K562 treated with DMSO at 1 percent for 48 hours (cell line): ENCODE measurements around the gene CDADC1. TPM values are rescaled to one million over a fixed set of nuclear protein-coding genes. Genes with fewer than 3 reads are reported as not detected.

Experiments
- total RNA-seq: library from RNA; unstranded; fragments of 300-600 nt; gene quantifications from 2 replicates; pipeline ENCODE4 v1.2.3, GENCODE V29; 2022; ENCODE audit warnings: low replicate concordance; ENCODE audit errors: extremely low read depth

Gene CDADC1
- not detected in 2 replicates for total RNA-seq

DNA sequence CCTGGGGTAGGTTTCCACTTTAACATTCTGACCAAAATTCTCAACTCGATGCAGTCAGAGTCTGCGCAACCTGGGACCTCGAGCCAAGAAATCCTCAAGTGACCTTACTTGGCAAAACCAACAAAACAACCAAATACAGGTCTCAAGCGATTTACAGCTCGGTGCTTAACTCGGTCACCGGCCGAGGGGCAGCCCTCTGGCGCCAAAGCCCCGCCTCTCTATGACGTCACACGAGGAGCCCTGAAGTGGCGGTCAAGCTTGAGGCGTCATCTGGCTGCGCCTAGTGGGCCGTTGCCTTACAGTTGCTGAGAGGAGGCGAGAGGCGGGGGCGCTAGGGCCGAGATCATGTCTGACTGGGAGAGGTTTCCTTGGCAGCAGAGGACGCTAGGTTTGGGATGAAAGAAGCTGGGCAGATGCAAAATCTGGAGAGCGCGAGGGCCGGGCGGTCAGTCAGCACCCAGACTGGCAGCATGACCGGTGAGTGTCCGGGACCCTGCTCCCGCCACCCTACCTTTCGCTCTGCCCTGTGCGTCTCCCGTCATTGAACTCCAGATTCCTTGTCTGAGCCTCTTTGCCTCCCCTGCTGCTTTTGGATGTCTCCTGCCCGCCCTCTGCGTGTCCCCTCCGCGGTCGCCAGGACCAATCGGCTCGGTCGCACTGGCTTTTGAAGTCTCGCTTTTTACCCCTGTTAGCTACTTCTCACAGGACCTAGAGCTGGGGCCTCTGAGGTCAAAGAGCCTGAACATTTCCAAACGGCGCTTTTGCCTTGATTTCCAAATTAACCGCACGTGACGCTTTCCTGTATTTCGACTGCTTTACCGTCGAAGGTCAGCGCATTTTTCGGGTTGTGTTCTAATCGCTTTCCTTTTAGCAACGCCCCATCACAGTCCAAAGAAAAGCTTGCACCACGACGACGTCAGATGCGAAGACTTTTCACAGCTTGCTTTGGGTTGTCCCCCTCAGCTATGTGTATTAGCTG lies at the start of gene CDADC1:
CDADC1 (plus strand) TSS at position 283 of the 979 bp plus-strand sequence; CDS start at position 396, 113 bp downstream.

GRCh38 chr13:49220036-49220855 lies 27.5 kb upstream of the CDADC1 start, which contains the start of gene MLNR:
MLNR (plus strand) TSS chr13:49220338; CDS start chr13:49220338, 0 bp downstream.

Other genes with a start within 250 kb of the CDADC1 start
- gene MLNR, start 27.6 kb upstream of the CDADC1 start, total RNA-seq, result not detected in 2 replicates
- gene CAB39L, start 196.1 kb downstream of the CDADC1 start, total RNA-seq, result not detected in 2 replicates
- not detected in 2 replicates for gene SETDB2, start 196.3 kb downstream of the CDADC1 start, total RNA-seq
- gene PHF11, start 248.0 kb downstream of the CDADC1 start, total RNA-seq, result not detected in 2 replicates